Mucosa of descending colon (tissue), 3 donors: ENCODE measurements around the gene KATNB1. TPM values are rescaled to one million over a fixed set of nuclear protein-coding genes. Genes with fewer than 3 reads are reported as not detected.

Experiments
- ATAC-seq: fragments of 200-7000 bp; cut with Tn5 transposase; one replicate; pipeline ENCODE4 v1.9.1; 2020; ENCODE audit warnings: mild to moderate bottlenecking, moderate library complexity
- DNase-seq, 3 donors: peaks; one replicate each; pipeline ENCODE4 v3.0.0-alpha.2; 2020
- H3K36me3 ChIP-seq: fragments of 200-600 bp; one replicate; pipeline ENCODE4 v1.8.0; 2021; ENCODE audit warnings: low read depth, mild to moderate bottlenecking
- H3K4me1 ChIP-seq: fragments of 200-600 bp; one replicate; pipeline ENCODE4 v1.8.0; 2021; ENCODE audit warnings: low read depth, mild to moderate bottlenecking
- H3K4me3 ChIP-seq: fragments of 200-600 bp; one replicate; pipeline ENCODE4 v1.8.0; 2021; ENCODE audit warnings: mild to moderate bottlenecking
- H3K9me3 ChIP-seq: fragments of 200-600 bp; one replicate; pipeline ENCODE4 v1.8.0; 2021; ENCODE audit warnings: mild to moderate bottlenecking
- intact Hi-C, 2 donors: fragments of 100-400 bp; cut with DNase I in 1 of 2; cut with micrococcal nuclease in 1 of 2; formaldehyde crosslinking; loops; one replicate each; pipeline versions ENCODE4 v1.11.0 to v1.11.1; 2022; cut with DNase I, micrococcal nuclease
- total RNA-seq, 3 donors: library from RNA; stranded (reverse); fragmentation: NEBNext Ultra II Directional in 2 of 3; extraction: Animal tissue kit (Norgen Biotek cat#: 25700) in 2 of 3; gene quantifications; one replicate each; pipeline versions ENCODE4 v1.2.1 to v1.2.4, GENCODE V29; 2021 to 2023
- TF ChIP-seq, protein P1 (sequence below): fragments of 200-600 bp; IDR thresholded peaks from one replicate; pipeline ENCODE4 v1.8.0; 2022; ENCODE audit warnings: antibody characterized with exemption, mild to moderate bottlenecking
- donor health status: DM: no; HTN: no; CAD: no; lungs with moderate emphysema.
- donor health status: DM: no; HTN: no; CAD: no.
- donor health status: DM: no; HTN: yes; CAD: no.

The KATNB1 gene
- total RNA-seq, 3 donors from 2014 or later, result 12.8 to 21.1 (median 17.9) TPM

DNA sequence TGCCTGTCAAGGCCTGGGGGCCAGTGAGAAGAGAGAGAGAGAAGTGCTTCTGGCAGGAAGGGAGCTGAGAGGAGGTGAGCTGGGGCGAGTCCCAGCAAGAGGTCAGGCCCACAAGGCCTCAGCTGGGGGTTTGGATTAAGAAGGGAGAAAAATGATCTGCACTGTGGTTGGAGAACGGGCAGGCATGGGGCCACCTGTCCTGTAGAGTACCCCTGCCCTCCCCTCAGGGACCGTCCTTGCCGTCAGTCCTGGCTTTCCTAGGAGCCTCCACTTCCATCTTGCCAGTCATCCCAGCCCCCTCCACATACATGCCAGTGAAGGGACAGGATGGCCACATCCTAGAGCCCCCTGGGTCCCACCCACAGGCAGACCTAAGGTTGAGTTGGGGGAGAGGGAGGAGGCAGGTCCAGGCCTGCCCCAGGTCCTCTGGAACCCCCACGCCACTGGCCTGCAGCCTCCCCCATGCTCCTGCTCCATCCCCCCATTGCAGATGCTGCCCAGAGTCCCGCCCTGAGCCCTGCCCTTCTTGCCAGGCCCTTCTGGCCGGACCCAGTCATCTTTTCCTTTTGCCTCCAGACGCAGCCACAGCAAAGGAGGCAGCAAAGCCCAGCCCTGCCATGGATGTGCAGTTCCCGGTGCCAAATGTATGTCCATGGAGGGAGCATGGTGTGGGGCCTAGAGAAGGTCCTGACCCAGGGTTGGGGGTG, 18.9 kb downstream of the KATNB1 start:
- no peaks in the 10 kb centered on the region for H3K36me3 ChIP-seq
- ATAC-seq, result no peak
- intact Hi-C loops, result loop anchor here in 1 of 2 donors (5.0 kb wide), 2 partner anchors 53 to 108 kb away; no protein-coding TSS in a partner anchor
- no peak overlapping the region for H3K4me3 ChIP-seq
- TF ChIP-seq, protein P1, sequence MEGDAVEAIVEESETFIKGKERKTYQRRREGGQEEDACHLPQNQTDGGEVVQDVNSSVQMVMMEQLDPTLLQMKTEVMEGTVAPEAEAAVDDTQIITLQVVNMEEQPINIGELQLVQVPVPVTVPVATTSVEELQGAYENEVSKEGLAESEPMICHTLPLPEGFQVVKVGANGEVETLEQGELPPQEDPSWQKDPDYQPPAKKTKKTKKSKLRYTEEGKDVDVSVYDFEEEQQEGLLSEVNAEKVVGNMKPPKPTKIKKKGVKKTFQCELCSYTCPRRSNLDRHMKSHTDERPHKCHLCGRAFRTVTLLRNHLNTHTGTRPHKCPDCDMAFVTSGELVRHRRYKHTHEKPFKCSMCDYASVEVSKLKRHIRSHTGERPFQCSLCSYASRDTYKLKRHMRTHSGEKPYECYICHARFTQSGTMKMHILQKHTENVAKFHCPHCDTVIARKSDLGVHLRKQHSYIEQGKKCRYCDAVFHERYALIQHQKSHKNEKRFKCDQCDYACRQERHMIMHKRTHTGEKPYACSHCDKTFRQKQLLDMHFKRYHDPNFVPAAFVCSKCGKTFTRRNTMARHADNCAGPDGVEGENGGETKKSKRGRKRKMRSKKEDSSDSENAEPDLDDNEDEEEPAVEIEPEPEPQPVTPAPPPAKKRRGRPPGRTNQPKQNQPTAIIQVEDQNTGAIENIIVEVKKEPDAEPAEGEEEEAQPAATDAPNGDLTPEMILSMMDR, result no peak
- DNase-seq, result no peak
- H3K9me3 ChIP-seq, result no peaks in the 10 kb centered on the region
- no peaks in the 10 kb centered on the region for H3K4me1 ChIP-seq

DNA sequence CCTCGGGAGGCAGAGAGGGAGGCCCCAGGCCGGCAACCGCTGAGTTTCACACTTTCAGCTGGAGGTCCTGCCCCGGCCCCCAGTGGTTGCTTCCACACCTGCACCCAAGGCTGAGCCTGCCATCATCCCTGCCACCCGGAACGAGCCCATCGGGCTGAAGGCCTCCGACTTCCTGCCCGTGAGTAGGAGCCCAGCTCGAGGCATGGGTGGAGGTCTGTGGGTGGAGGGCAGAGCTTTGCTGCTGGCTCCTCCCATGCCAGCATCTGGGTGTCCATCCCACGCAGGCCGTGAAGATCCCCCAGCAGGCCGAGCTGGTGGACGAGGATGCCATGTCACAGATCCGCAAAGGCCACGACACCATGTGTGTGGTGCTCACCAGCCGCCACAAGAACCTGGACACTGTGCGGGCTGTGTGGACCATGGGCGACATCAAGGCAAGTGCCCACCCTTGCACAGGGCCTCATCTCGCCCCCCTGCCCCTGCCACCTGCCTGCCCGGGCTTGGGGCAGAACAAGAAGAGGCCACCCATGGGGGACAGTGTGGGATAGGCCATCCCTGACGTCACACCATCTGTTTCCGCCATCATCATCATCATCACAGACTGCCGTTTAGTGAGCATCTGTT, 19.6 kb downstream of the KATNB1 start:
- intact Hi-C loops, result loop anchor here in 1 of 2 donors (5.0 kb wide), 2 partner anchors 52 to 107 kb away; no protein-coding TSS in a partner anchor
- TF ChIP-seq, protein P1, result no peak
- DNase-seq, result peak in 1 of 3 donors; percentile 21
- no peak for ATAC-seq
- H3K9me3 ChIP-seq, result no peaks in the 10 kb centered on the region
- H3K36me3 ChIP-seq, result no peaks in the 10 kb centered on the region
- H3K4me1 ChIP-seq, result no peaks in the 10 kb centered on the region
- no peak overlapping the region for H3K4me3 ChIP-seq

DNA sequence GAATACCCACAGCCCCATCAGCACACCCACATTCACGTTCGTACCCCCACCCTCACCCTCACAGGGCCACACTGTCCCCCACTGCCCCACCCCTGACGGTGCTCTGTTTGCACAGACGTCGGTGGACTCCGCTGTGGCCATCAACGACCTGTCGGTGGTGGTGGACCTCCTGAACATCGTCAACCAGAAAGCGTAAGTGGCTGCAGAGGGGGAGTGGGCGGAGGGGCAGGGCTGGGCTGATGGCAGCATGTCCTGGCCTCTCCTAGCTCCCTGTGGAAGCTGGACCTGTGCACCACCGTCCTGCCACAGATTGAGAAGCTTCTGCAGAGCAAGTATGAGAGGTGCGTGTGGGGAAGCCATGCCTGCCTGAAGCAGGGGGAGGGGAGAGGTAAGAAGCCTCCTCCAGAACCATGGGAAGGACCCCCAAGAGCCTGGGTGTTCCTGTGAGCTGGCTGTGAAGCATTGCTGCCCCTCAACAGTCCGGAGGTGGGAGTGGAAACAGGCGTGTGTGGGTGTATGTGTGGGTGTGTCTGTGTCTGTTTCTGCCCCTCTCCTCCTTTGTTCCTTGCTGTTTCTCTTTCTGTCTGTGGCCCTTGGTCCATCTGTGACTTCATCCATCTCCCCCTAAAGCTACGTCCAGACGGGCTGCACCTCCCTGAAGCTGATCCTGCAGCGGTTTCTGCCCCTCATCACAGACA, 20.3 kb downstream of the KATNB1 start:
- Histone ChIP-seq H3K9me3 (no peaks in the 10 kb centered on the region), H3K4me3 (no peak overlapping the region), H3K4me1 (no peaks in the 10 kb centered on the region), H3K36me3 (no peaks in the 10 kb centered on the region)
- intact Hi-C loops, result loop anchor here in 1 of 2 donors (5.0 kb wide), 2 partner anchors 51 to 106 kb away; no protein-coding TSS in a partner anchor
- ATAC-seq (no peak), DNase-seq (peak in 1 of 3 donors; percentile 19)
- TF ChIP-seq, protein P1, result no peak

DNA sequence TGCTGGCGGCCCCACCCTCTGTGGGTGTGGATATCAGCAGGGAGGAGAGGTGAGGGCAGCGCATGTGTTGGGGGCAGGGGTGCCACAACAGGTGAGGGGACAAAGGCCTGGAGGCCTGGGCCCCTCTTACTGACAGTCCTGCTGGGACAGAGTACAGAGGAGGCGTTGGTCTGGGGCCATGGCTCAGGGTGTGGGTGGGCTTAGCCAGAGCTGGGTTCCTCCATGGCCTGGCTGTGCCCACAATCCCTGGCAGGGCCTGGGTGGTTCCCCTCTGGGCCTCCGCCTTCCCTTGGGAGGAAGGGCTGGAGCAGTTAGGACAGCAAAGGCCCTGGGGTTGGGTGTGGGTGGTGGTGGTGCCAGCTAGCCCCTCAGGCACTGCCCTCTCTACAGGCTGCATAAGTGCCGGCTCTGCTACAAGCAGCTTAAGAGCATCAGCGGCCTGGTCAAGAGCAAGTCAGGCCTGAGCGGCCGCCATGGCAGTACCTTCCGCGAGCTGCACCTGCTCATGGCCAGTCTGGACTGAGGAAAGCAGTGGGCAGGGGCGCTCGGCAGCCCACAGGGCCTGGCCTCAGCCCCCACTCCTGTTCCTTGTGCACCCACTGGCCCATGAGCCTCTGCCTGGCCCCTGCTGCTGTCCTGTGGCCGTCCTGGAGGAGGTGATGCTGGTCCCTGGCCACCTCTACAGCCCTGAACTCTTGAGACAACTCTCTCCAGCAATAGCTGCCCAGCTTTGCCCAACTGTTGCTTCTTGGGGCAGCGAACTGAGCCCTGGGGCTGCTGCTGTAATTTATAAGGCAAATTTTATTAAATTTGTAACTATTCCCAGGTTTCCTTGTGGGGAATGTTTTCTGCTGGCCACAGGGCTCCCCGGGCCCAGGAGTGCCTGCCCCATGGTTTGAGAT, 21.1 kb downstream of the KATNB1 start:
- Histone ChIP-seq H3K4me3 (no peak overlapping the region), H3K9me3 (no peaks in the 10 kb centered on the region), H3K36me3 (no peaks in the 10 kb centered on the region), H3K4me1 (no peaks in the 10 kb centered on the region)
- TF ChIP-seq, protein P1, result no peak
- ATAC-seq, result no peak
- peak in 2 of 3 donors; percentile 21 to 49 for DNase-seq
- intact Hi-C loops, result loop anchor here in 1 of 2 donors (5.0 kb wide), 2 partner anchors 51 to 106 kb away; no protein-coding TSS in a partner anchor

DNA sequence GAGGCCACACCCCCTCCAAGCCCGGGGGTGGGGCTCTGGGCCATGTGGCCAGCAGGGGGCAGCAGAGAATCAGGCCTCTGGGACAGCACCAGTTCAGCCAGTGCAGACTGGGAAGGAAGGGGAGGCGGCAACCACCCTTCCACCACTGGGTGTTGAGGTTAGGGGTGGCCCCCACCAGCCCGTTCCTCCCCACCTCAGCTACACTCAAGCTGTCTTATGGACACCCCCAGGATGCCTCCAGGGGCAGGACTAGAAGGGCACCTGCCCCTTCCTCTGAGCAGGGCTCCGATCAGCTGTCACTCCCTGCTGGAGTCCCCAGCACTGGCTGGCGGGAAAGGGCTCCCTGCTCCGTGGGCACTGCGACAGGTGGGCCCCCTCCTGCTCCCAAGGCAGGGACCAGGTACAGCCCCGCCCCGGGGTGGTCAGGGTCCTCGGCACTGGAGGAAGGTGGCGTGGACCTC, 21.8 kb downstream of the KATNB1 start:
- intact Hi-C loops, result loop anchor here in 1 of 2 donors (5.0 kb wide), 2 partner anchors 50 to 105 kb away; no protein-coding TSS in a partner anchor
- H3K4me1 ChIP-seq, result no peaks in the 10 kb centered on the region
- H3K9me3 ChIP-seq, result no peaks in the 10 kb centered on the region
- no peak overlapping the region for H3K4me3 ChIP-seq
- H3K36me3 ChIP-seq, result no peaks in the 10 kb centered on the region
- ATAC-seq (peak; percentile 94), DNase-seq (peak; percentile 84 to 96 (median 95))
- TF ChIP-seq, protein P1, result peak; percentile 93
